A549 (cell line): Measurements from ENCODE around the gene ANKS1B. TPM values are rescaled to one million over a fixed set of nuclear protein-coding genes. Genes with fewer than 3 reads are reported as not detected.

Experiments used
- ATAC-seq, 2 experiments: fragments of 200-7000 bp in 1 of 2; fragments of >200 bp in 1 of 2; cut with Nextera tagmentation in 1 of 2; cut with Tn5 transposase in 1 of 2; 3 replicates each; pipeline versions ENCODE4 v1.8.0 to v1.9.1; 2018 to 2020; ENCODE audit warnings: mild to moderate bottlenecking in 1 of 2, moderate library complexity in 1 of 2
- CTCF ChIA-PET: fragments of 300-600 bp; sonication (Branson Sonifier 250); formaldehyde crosslinking; extraction: SDS; loops from one replicate; lab custom pipeline; 2021; ENCODE audit warnings: antibody characterized with exemption, inconsistent platforms; lab: Yijun Ruan, JAX
- POLR2A ChIA-PET: fragments of 350-600 bp; formaldehyde crosslinking; extraction: SDS; loops from one replicate; lab custom pipeline; 2021; ENCODE audit warnings: antibody characterized with exemption, inconsistent platforms; lab: Yijun Ruan, JAX
- DNase-seq, 2 experiments: peaks; one replicate each; pipeline versions ENCODE4 v3.0.0 to v3.0.0-alpha.2; 2011 to 2016; ENCODE audit warnings: low read depth in 1 of 2, low spot score in 1 of 2
- FAIRE-seq: peaks from 2 replicates; lab custom pipeline; 2011; peaks lifted over from hg19 to GRCh38; lab: Jason Lieb, UNC
- H3K27ac ChIP-seq, 2 experiments: fragments of >200 bp; sonication (Bioruptor Twin); formaldehyde crosslinking; 3 replicates each; pipeline ENCODE4 v1.5.1; 2016 to 2017
- H3K4me1 ChIP-seq: fragments of >200 bp; sonication (Bioruptor Twin); formaldehyde crosslinking; 3 replicates; pipeline ENCODE4 v1.6.1; 2016
- H3K4me2 ChIP-seq: fragments of >200 bp; sonication (Bioruptor Twin); formaldehyde crosslinking; 3 replicates; pipeline ENCODE4 v1.6.1; 2016
- H3K4me3 ChIP-seq: fragments of >200 bp; sonication (Bioruptor Twin); formaldehyde crosslinking; 3 replicates; pipeline ENCODE4 v1.5.1; 2016
- H3K9me3 ChIP-seq: fragments of >200 bp; sonication (Bioruptor Twin); formaldehyde crosslinking; 3 replicates; pipeline ENCODE4 v1.6.1; 2016
- BCL3 ChIP-seq: fragments of >200 bp; sonication (Bioruptor Twin); formaldehyde crosslinking; IDR thresholded peaks from 3 replicates; pipeline ENCODE4 v1.6.1; 2016
- BHLHE40 ChIP-seq: IDR thresholded peaks from 2 replicates; pipeline ENCODE4 v1.6.1; 2012; ENCODE audit warnings: low read depth, low read length, inconsistent platforms
- CBX2 ChIP-seq: fragments of 200-600 bp; sonication (generic); IDR thresholded peaks from 2 replicates; pipeline ENCODE4 v1.6.1; 2016; ENCODE audit warnings: low read depth, mild to moderate bottlenecking, borderline replicate concordance
- CHD2 ChIP-seq: fragments of 150-350 bp; IDR thresholded peaks from 2 replicates; pipeline ENCODE4 v1.6.1; 2014; ENCODE audit warnings: low read length; ENCODE audit not compliant: partially characterized antibody
- EHF ChIP-seq: fragments of 250-450 bp; sonication (Bioruptor Pico); IDR thresholded peaks from 2 replicates; pipeline ENCODE4 v1.5.0; 2020; ENCODE audit warnings: mild to moderate bottlenecking
- FOSB ChIP-seq: fragments of 250-450 bp; sonication (Bioruptor Pico); IDR thresholded peaks from 2 replicates; pipeline ENCODE4 v1.5.0; 2020; ENCODE audit warnings: mild to moderate bottlenecking, moderate library complexity
- FOXS1 ChIP-seq: fragments of 250-450 bp; sonication (Bioruptor Pico); IDR thresholded peaks from 2 replicates; pipeline ENCODE4 v1.5.0; 2020; ENCODE audit warnings: mild to moderate bottlenecking, moderate library complexity
- HES2 ChIP-seq: fragments of >200 bp; sonication (Bioruptor Twin); formaldehyde crosslinking; IDR thresholded peaks from 2 replicates; pipeline ENCODE4 v1.6.1; 2016
- HEYL ChIP-seq: fragments of 250-450 bp; sonication (Bioruptor Pico); IDR thresholded peaks from 2 replicates; pipeline ENCODE4 v1.8.0; 2021; ENCODE audit warnings: mild to moderate bottlenecking, moderate library complexity
- HMGXB4 ChIP-seq: fragments of 250-450 bp; sonication (Bioruptor Pico); IDR thresholded peaks from 2 replicates; pipeline ENCODE4 v1.5.0; 2021; ENCODE audit warnings: mild to moderate bottlenecking, moderate library complexity, borderline replicate concordance
- HOXA7 ChIP-seq: fragments of 250-450 bp; sonication (Bioruptor Pico); IDR thresholded peaks from 2 replicates; pipeline ENCODE4 v1.5.0; 2020; ENCODE audit warnings: mild to moderate bottlenecking, moderate library complexity
- HOXB13 ChIP-seq: fragments of 250-450 bp; sonication (Bioruptor Pico); IDR thresholded peaks from 2 replicates; pipeline ENCODE4 v1.5.0; 2020; ENCODE audit warnings: low read depth, mild to moderate bottlenecking, moderate library complexity
- KDM1A ChIP-seq: fragments of 200-600 bp; sonication (generic); IDR thresholded peaks from 2 replicates; pipeline ENCODE4 v1.6.1; 2016; ENCODE audit warnings: low read depth, mild to moderate bottlenecking
- MAX ChIP-seq: IDR thresholded peaks from 2 replicates; pipeline ENCODE4 v1.6.1; 2012
- MAZ ChIP-seq: fragments of 150-350 bp; IDR thresholded peaks from 2 replicates; pipeline ENCODE4 v1.6.1; 2014; ENCODE audit warnings: antibody characterized with exemption, low read depth, low read length, borderline replicate concordance
- POLR2A ChIP-seq: IDR thresholded peaks from 2 replicates; pipeline ENCODE4 v1.6.1; 2012; ENCODE audit warnings: mild to moderate bottlenecking, low read length
- POLR2AphosphoS2 ChIP-seq: conservative IDR thresholded peaks from 2 replicates; pipeline ENCODE4 v1.6.1; 2012; ENCODE audit warnings: low read length, improper control_type of control experiment, inconsistent platforms
- RARB ChIP-seq: fragments of 250-450 bp; sonication (Bioruptor Pico); IDR thresholded peaks from 2 replicates; pipeline ENCODE4 v1.8.0; 2021; ENCODE audit warnings: mild to moderate bottlenecking, moderate library complexity
- SMC3 ChIP-seq: fragments of >200 bp; sonication (Bioruptor Twin); formaldehyde crosslinking; IDR thresholded peaks from 3 replicates; pipeline ENCODE4 v1.6.1; 2018; ENCODE audit warnings: inconsistent platforms
- USF2 ChIP-seq: fragments of 450-650 bp; IDR thresholded peaks from 2 replicates; pipeline ENCODE4 v1.6.1; 2014; ENCODE audit warnings: antibody characterized with exemption
- ZSCAN20 ChIP-seq: fragments of 250-450 bp; sonication (Bioruptor Pico); IDR thresholded peaks from 2 replicates; pipeline ENCODE4 v1.8.0; 2022; ENCODE audit warnings: mild to moderate bottlenecking, moderate library complexity
- WGBS: methylation state at CpG from one replicate; pipeline ENCODE4 v1.1.6; 2017; ENCODE audit errors: missing lambda C conversion rate; 5-methylcytosine and 5-hydroxymethylcytosine counted together
- polyA plus RNA-seq, 4 experiments: library from polyadenylated mRNA; depleted of rRNA in 3 of 4; stranded (reverse); fragments of >200 nt; fragmentation: RNase III in 1 of 4; extraction: RNeasy Plus Mini Kit Qiagen cat#74134 plus additional on column Dnase treatment in 1 of 4; gene quantifications; 2 replicates in 3 of 4; 3 replicates in 1 of 4; pipeline ENCODE4 v1.2.3, GENCODE V29; 2011 to 2017
- TF ChIP-seq, protein P1 (sequence below): IDR thresholded peaks from 2 replicates; pipeline ENCODE4 v1.6.1; 2012; ENCODE audit warnings: low read depth, borderline replicate concordance
- TF ChIP-seq, protein P2 (sequence below): IDR thresholded peaks from 2 replicates; pipeline ENCODE4 v1.6.1; 2012
- TF ChIP-seq, protein P3 (sequence below): fragments of >200 bp; sonication (Bioruptor Twin); formaldehyde crosslinking; IDR thresholded peaks from 3 replicates; pipeline ENCODE4 v1.5.1; 2016

ANKS1B gene
- polyA plus RNA-seq, 2 of the 4 experiments (the other 2 are of a cell fraction) = 1.5 to 2.2 TPM

- 56% methylated on average over 3 of the region's 3 CpGs for WGBS
- CTCF ChIA-PET = interaction anchor here (1.0 kb wide), 1 partner anchor 10 kb away, joined by 3 read pairs; no protein-coding TSS in a partner anchor
Measured at GRCh38 chr12:98791406-98791805, 1193.3 kb downstream of the ANKS1B start.

GRCh38 chr12:98788396-98788795 lies 1196.3 kb downstream of the ANKS1B start:
- DNase-seq (no peak), FAIRE-seq (no peak), ATAC-seq (no peak)
- ChIA-PET CTCF (no interaction called here), POLR2A (no interaction called here)
- H3K27ac ChIP-seq = no peak overlapping the region
- H3K4me1 ChIP-seq = no peaks in the 10 kb centered on the region
- H3K4me2 ChIP-seq = no peak overlapping the region
- no peak overlapping the region for H3K4me3 ChIP-seq
- 78% methylated on average over 5 of the region's 5 CpGs for WGBS
- H3K9me3 ChIP-seq = no peaks in the 10 kb centered on the region
- TF ChIP-seq HOXB13 (CRISPR knock-in tag) = no peak
- TF ChIP-seq SMC3 = no peak
- no peak for TF ChIP-seq HOXA7
- no peak for TF ChIP-seq HES2
- TF ChIP-seq BCL3 = no peak
- TF ChIP-seq HMGXB4 (CRISPR knock-in tag) = no peak
- TF ChIP-seq ZSCAN20 (CRISPR knock-in tag) = no peak
- TF ChIP-seq EHF = no peak
- no peak for TF ChIP-seq BHLHE40
- TF ChIP-seq RARB (CRISPR knock-in tag) = no peak
- no peak for TF ChIP-seq CHD2
- no peak for TF ChIP-seq MAX
- TF ChIP-seq, protein P1, sequence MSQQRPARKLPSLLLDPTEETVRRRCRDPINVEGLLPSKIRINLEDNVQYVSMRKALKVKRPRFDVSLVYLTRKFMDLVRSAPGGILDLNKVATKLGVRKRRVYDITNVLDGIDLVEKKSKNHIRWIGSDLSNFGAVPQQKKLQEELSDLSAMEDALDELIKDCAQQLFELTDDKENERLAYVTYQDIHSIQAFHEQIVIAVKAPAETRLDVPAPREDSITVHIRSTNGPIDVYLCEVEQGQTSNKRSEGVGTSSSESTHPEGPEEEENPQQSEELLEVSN = no peak
- TF ChIP-seq KDM1A = no peak
- no peak for TF ChIP-seq FOXS1 (CRISPR knock-in tag)
- TF ChIP-seq, all 56 proteins: peak for 0

More at GRCh38 chr12:98791406-98791805, 1193.3 kb downstream of the ANKS1B start:
- H3K27ac ChIP-seq = no peak overlapping the region
- FAIRE-seq (no peak), ATAC-seq (no peak)
- H3K4me2 ChIP-seq = no peak overlapping the region
- POLR2A ChIA-PET = no interaction called here
- TF ChIP-seq SMC3 = no peak
- TF ChIP-seq POLR2A = no peak
- no peak for TF ChIP-seq KDM1A
- no peak for TF ChIP-seq POLR2AphosphoS2
- no peak for TF ChIP-seq CBX2
- TF ChIP-seq, protein P2, sequence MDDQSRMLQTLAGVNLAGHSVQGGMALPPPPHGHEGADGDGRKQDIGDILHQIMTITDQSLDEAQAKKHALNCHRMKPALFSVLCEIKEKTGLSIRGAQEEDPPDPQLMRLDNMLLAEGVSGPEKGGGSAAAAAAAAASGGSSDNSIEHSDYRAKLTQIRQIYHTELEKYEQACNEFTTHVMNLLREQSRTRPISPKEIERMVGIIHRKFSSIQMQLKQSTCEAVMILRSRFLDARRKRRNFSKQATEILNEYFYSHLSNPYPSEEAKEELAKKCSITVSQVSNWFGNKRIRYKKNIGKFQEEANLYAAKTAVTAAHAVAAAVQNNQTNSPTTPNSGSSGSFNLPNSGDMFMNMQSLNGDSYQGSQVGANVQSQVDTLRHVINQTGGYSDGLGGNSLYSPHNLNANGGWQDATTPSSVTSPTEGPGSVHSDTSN = no peak
- TF ChIP-seq, all 56 proteins: peak for 0
- no peak for DNase-seq
- Histone ChIP-seq H3K9me3 (no peaks in the 10 kb centered on the region), H3K4me1 (no peaks in the 10 kb centered on the region), H3K4me3 (no peak overlapping the region)

- Histone ChIP-seq H3K4me1 (no peaks in the 10 kb centered on the region), H3K9me3 (no peaks in the 10 kb centered on the region), H3K27ac (no peak overlapping the region), H3K4me3 (no peak overlapping the region), H3K4me2 (no peak overlapping the region)
- no peak for ATAC-seq
- WGBS = 55% methylated on average over 7 of the region's 7 CpGs
- ChIA-PET CTCF (no interaction called here), POLR2A (no interaction called here)
- FAIRE-seq = no peak
- DNase-seq = no peak
- no peak for TF ChIP-seq FOSB (CRISPR knock-in tag)
- no peak for TF ChIP-seq USF2
- no peak for TF ChIP-seq CBX2
- TF ChIP-seq MAZ = no peak
- TF ChIP-seq HES2 = no peak
- TF ChIP-seq, protein P3, sequence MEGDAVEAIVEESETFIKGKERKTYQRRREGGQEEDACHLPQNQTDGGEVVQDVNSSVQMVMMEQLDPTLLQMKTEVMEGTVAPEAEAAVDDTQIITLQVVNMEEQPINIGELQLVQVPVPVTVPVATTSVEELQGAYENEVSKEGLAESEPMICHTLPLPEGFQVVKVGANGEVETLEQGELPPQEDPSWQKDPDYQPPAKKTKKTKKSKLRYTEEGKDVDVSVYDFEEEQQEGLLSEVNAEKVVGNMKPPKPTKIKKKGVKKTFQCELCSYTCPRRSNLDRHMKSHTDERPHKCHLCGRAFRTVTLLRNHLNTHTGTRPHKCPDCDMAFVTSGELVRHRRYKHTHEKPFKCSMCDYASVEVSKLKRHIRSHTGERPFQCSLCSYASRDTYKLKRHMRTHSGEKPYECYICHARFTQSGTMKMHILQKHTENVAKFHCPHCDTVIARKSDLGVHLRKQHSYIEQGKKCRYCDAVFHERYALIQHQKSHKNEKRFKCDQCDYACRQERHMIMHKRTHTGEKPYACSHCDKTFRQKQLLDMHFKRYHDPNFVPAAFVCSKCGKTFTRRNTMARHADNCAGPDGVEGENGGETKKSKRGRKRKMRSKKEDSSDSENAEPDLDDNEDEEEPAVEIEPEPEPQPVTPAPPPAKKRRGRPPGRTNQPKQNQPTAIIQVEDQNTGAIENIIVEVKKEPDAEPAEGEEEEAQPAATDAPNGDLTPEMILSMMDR = no peak
- no peak for TF ChIP-seq HEYL (CRISPR knock-in tag)
Measured at GRCh38 chr12:98786653-98787052, 1198.1 kb downstream of the ANKS1B start.
